Right lobe of liver (tissue), 6 donors: ENCODE results near the gene SLC44A1. TPM values are rescaled to one million over a fixed set of nuclear protein-coding genes. Genes with fewer than 3 reads are reported as not detected.
A peak's percentile ranks its signal among the peaks of the same experiment; 100 is the strongest.

ENCODE experiments used
- ATAC-seq, 4 donors: fragments of 200-7000 bp; cut with Tn5 transposase; one replicate each; pipeline ENCODE4 v1.9.1; 2020; ENCODE audit warnings: mild to moderate bottlenecking in 4 of 4, moderate library complexity in 4 of 4
- DNase-seq, 3 donors: peaks; one replicate each; pipeline ENCODE4 v3.0.0-alpha.2; 2020
- H3K27ac ChIP-seq, 3 donors: fragments of 200-600 bp; one replicate each; pipeline ENCODE4 v1.8.0; 2022
- H3K27me3 ChIP-seq, 2 donors: fragments of 200-600 bp; one replicate each; pipeline ENCODE4 v1.8.0; 2022
- H3K36me3 ChIP-seq, 4 donors: fragments of 200-600 bp; sonication (generic) in 1 of 4; one replicate each; pipeline versions ENCODE4 v1.5.1 to v1.8.0; 2017 to 2022; ENCODE audit warnings: control low read depth in 1 of 4
- H3K4me1 ChIP-seq, 4 donors: fragments of 200-600 bp; sonication (generic) in 1 of 4; one replicate each; pipeline versions ENCODE4 v1.5.1 to v1.8.0; 2017 to 2022; ENCODE audit warnings: control low read depth in 1 of 4
- H3K4me3 ChIP-seq, 3 donors: fragments of 200-600 bp; one replicate each; pipeline ENCODE4 v1.8.0; 2022
- H3K9me3 ChIP-seq, 4 donors: fragments of 200-600 bp; sonication (generic) in 1 of 4; one replicate each; pipeline versions ENCODE4 v1.5.1 to v1.8.0; 2017 to 2022; ENCODE audit warnings: control low read depth in 1 of 4
- POLR2A ChIP-seq: fragments of 450-650 bp; IDR thresholded peaks from one replicate; pipeline ENCODE4 v1.6.1; 2017; ENCODE audit warnings: antibody characterized with exemption, mild to moderate bottlenecking
- WGBS: methylation state at CpG from one replicate; pipeline ENCODE4 v1.1.6; 2018; ENCODE audit warnings: low coverage, low lambda C conversion rate; ENCODE audit not compliant: insufficient coverage; ENCODE audit errors: missing lambda C conversion rate; 5-methylcytosine and 5-hydroxymethylcytosine counted together
- intact Hi-C, 2 donors: fragments of 100-400 bp; cut with DNase I; formaldehyde crosslinking; loops; one replicate each; pipeline versions ENCODE4 v1.11.2 to v1.14.1; 2022
- total RNA-seq, 6 experiments: library from RNA; depleted of rRNA in 2 of 6; stranded (reverse); fragments of >200 nt in 2 of 6; fragmentation: NEBNext Ultra II Directional in 3 of 6; extraction: Animal tissue kit (Norgen Biotek cat#: 25700) in 3 of 6; gene quantifications; one replicate each; pipeline versions ENCODE4 v1.1.0 to v1.2.4, GENCODE V29; 2016 to 2023
- TF ChIP-seq, protein P1 (sequence below), 4 donors: fragments of 200-600 bp in 3 of 4; fragments of 450-650 bp in 1 of 4; IDR thresholded peaks; one replicate each; pipeline versions ENCODE4 v1.5.1 to v1.8.0; 2016 to 2022; ENCODE audit warnings: antibody characterized with exemption in 4 of 4, mild to moderate bottlenecking in 2 of 4
- donor health status: DM: no; HTN: yes; CAD: no.
- donor health status: DM: no; HTN: no; CAD: no.
- donor health status: DM: no; HTN: no; CAD: no.
- donor health status: DM: no; HTN: yes; CAD: no.
- donor health status: DM: no; HTN: yes; CAD: no.

Gene SLC44A1
- total RNA-seq, 6 experiments from 2014 or later, result 44.7 to 73.2 (median 50.1) TPM

DNA sequence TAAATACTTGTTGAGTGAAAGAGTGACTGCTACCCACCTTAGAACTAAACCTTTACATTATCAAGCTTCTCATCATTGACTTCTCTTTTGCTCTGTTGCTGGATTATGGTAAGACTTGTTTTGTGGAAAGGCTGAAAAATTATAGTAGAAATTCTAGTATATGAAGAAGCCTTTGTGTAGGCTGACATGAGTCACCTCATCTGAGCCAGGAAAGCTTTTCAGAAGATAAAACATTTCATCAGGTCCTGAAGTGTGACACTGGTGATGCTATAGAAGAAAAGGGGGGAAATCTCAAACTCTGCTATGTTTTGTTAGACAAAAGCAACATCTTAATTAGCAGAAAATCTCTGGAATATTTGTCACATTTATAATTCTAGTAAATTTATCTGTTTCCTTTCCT is 18.4 kb upstream of the SLC44A1 start:
- intact Hi-C loops, result no loop called here
- peaks cover 0 to 12% (median 4%) of the 10 kb centered on the region in 4 donors for H3K9me3 ChIP-seq

DNA sequence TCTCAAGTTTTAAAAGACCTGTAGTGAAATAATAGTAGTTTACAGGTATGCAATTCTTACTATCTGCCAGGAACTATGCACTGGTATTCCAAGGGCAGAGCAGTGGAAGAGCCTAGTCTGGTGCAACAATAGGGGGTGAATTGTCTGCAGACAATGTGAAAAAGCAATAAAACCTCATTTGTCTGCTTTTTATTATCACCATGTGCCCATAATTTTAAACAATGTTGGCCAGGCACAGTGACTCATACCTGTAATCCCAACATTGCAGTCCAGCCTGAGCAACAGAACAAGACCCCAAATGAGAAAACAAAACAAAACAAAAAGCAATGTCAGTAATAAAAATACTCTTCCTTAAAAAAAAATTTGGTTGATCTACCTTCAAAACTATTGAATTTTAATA is 12.2 kb upstream of the SLC44A1 start:
- H3K4me3 ChIP-seq, result no peak overlapping the region
- ATAC-seq (no peak), DNase-seq (no peak)
- H3K9me3 ChIP-seq, result no peaks in the 10 kb centered on the region
- TF ChIP-seq, protein P1, sequence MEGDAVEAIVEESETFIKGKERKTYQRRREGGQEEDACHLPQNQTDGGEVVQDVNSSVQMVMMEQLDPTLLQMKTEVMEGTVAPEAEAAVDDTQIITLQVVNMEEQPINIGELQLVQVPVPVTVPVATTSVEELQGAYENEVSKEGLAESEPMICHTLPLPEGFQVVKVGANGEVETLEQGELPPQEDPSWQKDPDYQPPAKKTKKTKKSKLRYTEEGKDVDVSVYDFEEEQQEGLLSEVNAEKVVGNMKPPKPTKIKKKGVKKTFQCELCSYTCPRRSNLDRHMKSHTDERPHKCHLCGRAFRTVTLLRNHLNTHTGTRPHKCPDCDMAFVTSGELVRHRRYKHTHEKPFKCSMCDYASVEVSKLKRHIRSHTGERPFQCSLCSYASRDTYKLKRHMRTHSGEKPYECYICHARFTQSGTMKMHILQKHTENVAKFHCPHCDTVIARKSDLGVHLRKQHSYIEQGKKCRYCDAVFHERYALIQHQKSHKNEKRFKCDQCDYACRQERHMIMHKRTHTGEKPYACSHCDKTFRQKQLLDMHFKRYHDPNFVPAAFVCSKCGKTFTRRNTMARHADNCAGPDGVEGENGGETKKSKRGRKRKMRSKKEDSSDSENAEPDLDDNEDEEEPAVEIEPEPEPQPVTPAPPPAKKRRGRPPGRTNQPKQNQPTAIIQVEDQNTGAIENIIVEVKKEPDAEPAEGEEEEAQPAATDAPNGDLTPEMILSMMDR (IDR thresholded peaks at IDR 0.05), result no peak
- TF ChIP-seq POLR2A, result no peak
- intact Hi-C loops, result no loop called here
- H3K27ac ChIP-seq, result no peak overlapping the region
- H3K36me3 ChIP-seq, result no peaks in the 10 kb centered on the region
- H3K4me1 ChIP-seq, result no peaks in the 10 kb centered on the region
- no peaks in the 10 kb centered on the region for H3K27me3 ChIP-seq

More for the DNA sequence above, 18.4 kb upstream of the SLC44A1 start:
- no peaks in the 10 kb centered on the region for H3K27me3 ChIP-seq
- H3K27ac ChIP-seq, result no peak overlapping the region
- DNase-seq (no peak), ATAC-seq (no peak)
- H3K4me1 ChIP-seq, result no peaks in the 10 kb centered on the region
- H3K4me3 ChIP-seq, result no peak overlapping the region
- H3K36me3 ChIP-seq, result no peaks in the 10 kb centered on the region
- no peak for TF ChIP-seq POLR2A
- TF ChIP-seq, protein P1 (IDR thresholded peaks at IDR 0.05), result no peak

DNA sequence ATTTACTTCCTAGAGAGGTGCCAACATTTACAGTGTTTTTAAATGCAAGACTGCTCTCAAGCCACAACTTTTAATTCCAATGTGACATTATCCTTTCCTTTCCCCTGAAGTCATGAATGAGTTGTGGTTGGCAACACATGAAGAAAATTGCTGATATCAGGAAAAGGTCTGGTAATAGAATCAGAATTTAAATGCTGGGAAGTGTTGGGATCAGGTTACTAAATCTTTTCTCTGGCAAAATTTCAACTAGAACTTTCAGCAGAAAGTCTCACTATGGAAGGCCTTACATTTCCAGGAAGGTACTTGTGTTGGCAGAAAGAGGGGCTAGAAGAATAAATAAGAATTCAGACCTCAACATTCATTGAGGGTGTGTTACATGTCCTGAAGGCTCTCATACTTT is 10.6 kb upstream of the SLC44A1 start:
- H3K27me3 ChIP-seq, result no peaks in the 10 kb centered on the region
- intact Hi-C loops, result no loop called here
- TF ChIP-seq, protein P1 (IDR thresholded peaks at IDR 0.05), result no peak
- no peak for TF ChIP-seq POLR2A
- no peak overlapping the region for H3K27ac ChIP-seq
- peaks cover 0 to 4% (median 2%) of the 10 kb centered on the region in 4 donors for H3K4me1 ChIP-seq
- DNase-seq (no peak), ATAC-seq (no peak)
- no peak overlapping the region for H3K4me3 ChIP-seq
- H3K36me3 ChIP-seq, result no peaks in the 10 kb centered on the region
- no peaks in the 10 kb centered on the region for H3K9me3 ChIP-seq

DNA sequence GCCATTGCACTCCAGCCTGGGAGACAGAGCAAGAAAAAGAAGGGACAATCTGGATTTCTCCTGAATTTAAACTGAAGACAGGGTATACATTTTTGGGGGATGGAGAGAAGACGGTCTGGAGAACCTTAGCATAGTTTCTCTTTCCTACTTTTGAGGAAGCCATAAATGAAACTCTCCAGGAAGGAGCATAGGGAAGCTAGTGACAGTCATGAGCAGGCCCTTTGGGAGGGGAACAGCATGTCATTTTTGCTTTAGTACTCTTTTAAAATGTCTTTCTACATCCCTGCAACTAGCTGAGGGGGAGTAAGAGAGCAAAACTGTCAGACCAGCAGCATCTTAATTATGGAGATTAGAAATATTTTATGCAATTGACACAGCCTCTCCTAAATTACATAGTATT is 8.2 kb upstream of the SLC44A1 start:
- H3K4me1 ChIP-seq, result peaks cover 0 to 4% (median 2%) of the 10 kb centered on the region in 4 donors
- intact Hi-C loops, result no loop called here
- no peak for ATAC-seq
- H3K9me3 ChIP-seq, result no peaks in the 10 kb centered on the region
- H3K36me3 ChIP-seq, result no peaks in the 10 kb centered on the region
- no peaks in the 10 kb centered on the region for H3K27me3 ChIP-seq
- DNase-seq, result no peak
- TF ChIP-seq POLR2A, result no peak
- TF ChIP-seq, protein P1 (IDR thresholded peaks at IDR 0.05), result no peak
- H3K4me3 ChIP-seq, result no peak overlapping the region
- 57% methylated on average over 1 of the region's 1 CpG for WGBS
- H3K27ac ChIP-seq, result no peak overlapping the region

DNA sequence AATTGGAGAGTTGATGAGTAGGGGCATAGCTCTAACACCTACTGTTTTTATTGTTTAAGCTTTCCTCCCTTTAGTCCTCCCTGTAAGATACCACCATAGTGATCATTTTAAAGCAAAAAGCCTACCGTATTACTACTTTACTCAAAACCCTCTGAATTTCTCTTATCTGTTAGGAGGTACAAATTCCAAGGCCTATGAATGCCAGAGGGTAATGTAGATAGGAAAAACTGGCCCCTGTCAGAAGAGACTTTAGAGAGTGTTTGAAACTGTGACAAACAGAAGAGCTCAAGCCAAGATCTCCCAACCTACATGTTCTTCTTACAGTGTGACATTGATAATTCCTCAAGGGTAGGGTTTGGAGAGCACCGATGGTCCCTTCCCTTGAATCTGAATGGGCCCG is 7.2 kb upstream of the SLC44A1 start:
- ATAC-seq (peak in 1 of 4 donors; percentile 15), DNase-seq (no peak)
- H3K4me3 ChIP-seq, result no peak overlapping the region
- TF ChIP-seq, protein P1 (IDR thresholded peaks at IDR 0.05), result no peak
- no peak for TF ChIP-seq POLR2A
- 69% methylated on average over 3 of the region's 3 CpGs for WGBS
- intact Hi-C loops, result no loop called here
- no peaks in the 10 kb centered on the region for H3K36me3 ChIP-seq
- peaks cover 0 to 4% (median 2%) of the 10 kb centered on the region in 4 donors for H3K4me1 ChIP-seq
- H3K9me3 ChIP-seq, result no peaks in the 10 kb centered on the region
- H3K27me3 ChIP-seq, result no peaks in the 10 kb centered on the region
- H3K27ac ChIP-seq, result no peak overlapping the region
